HG03354 (cell line): ENCODE results near the gene SIGLEC14.
A peak's percentile ranks its signal among the peaks of the same experiment; 100 is the strongest.

Experiments
- ATAC-seq: cut with Tn5 transposase; IDR thresholded peaks from one replicate; pipeline ENCODE4 v1.9.1; 2021; ENCODE audit warnings: mild to moderate bottlenecking; ENCODE audit not compliant: unreplicated experiment, poor library complexity, severe bottlenecking

The SIGLEC14 gene

DNA sequence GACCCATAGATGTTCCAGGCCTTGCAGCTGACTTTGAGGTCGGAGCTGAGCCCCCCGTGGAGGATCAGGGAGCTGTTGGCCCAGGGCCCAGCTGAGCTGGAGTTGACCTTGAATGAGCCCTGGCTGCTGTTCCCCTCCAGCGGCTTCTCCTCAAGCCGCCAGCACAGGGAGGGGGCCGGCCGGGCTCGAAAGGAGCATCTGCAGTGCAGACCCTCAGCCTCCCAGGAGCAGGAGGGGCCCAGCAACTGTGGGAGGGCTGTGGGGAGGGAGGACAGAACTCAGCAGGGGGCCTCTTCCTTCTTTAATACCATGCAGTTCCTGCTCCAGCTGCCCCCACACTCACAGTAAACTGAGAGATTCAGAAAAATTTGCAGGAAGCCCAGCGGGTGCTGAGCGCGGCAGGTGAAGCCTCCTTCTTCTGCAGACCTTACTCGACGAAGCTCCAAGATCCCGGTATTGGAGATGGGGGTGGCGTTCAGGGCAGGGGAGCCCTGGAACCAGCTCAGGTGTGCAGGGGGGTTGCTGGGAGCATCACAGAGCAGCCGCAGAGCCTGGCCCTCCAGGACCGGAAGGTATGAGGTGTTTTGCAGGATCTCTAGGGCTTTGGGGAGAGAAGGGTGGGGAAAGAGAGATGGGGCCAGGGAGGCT lies 19.0 kb downstream of the SIGLEC14 start:
- no peak for ATAC-seq

DNA sequence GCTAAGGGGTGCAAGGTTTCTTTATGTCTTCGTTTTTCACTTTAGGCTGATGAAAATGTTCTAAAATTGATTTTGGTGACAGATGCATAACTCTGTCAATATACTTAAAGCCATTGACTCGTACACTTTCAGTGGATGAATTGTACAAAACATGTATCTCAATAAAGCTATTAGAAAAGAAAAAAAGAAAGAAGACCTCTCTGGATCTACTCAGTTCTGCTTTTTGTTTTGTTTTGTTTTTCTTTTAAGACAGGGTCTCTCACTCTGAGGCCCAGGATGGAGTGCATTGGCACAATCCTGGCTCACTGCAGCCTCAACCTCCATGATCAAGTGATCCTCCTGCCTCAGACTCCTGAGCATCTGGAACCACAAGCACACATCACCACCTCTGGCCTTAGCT lies 19.9 kb downstream of the SIGLEC14 start:
- ATAC-seq = no peak

GRCh38 chr19:51621178-51621577 lies 25.4 kb downstream of the SIGLEC14 start:
- ATAC-seq = no peak

DNA sequence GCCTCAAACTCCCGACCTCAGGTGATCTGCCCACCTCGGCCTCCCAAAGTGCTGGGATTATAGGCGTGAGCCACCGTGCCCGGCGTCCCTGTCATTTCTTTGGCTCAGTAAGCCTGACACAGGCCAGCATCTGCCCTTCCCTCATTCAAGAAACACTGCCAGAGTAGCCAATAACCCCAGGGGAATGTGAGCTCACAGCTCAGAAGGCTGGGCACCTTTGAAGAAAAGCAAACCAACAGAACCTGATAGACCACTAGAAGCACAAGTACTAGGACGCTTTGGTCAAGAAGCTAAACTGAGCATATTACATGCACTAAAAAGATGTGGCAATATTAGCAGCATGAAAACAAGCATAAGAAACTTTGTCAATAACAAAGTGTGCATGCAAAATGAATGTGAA lies 30.6 kb downstream of the SIGLEC14 start:
- ATAC-seq = no peak

- no peak for ATAC-seq
Measured at GRCh38 chr19:51614789-51615188, 31.8 kb downstream of the SIGLEC14 start.

GRCh38 chr19:51610576-51610975 lies 36.0 kb downstream of the SIGLEC14 start:
- ATAC-seq = no peak

DNA sequence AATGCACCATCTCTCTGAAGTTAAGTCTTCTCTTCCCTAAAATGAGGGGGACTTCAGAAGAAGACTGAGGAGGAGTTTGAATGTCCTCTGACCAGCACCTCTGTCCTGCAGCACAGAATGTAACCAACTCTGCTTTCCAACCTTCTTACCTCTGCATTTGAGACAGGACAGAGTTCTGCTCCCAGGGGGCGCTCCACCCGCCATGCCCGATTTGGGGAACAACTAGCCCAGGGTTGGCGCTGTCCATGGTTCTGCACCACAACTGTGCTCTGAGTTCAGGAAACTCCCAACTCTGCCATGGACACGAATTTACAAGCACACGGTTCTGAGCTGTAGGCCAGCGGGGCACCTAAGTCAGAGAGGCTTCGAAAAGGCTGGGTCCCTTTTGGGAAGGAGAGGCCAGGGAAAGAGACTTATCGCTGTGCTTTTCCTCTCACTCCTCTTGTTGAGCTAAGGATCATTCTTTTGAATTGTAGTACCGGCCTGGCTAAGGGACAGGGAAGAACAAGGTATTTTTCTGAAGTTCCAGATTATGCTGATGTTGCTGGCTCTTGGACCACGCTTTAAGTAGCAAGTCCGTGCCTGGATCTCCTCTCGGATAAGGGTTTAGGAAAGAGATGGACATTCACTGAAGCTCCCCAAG lies 38.6 kb downstream of the SIGLEC14 start:
- ATAC-seq = no peak

DNA sequence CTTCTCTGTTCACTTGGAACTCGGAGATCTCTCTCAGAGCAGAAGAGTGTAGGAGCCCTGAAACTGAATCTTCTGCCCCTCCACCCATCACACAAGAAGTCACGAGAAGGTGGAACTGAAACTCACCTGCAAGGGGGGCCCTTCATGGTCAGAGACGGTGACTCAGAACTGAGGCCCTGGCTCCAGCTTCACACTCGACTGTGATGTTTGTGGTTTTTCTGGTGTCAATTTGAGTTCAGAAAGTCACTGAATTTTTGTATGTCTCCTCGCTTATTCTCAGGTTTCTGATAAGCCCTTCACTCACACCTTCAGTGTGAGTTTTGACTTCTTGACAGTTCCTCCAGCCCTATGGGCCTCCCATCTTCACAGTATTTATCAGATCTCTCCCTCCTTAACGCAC lies 39.5 kb downstream of the SIGLEC14 start:
- peak; percentile 95 for ATAC-seq

DNA sequence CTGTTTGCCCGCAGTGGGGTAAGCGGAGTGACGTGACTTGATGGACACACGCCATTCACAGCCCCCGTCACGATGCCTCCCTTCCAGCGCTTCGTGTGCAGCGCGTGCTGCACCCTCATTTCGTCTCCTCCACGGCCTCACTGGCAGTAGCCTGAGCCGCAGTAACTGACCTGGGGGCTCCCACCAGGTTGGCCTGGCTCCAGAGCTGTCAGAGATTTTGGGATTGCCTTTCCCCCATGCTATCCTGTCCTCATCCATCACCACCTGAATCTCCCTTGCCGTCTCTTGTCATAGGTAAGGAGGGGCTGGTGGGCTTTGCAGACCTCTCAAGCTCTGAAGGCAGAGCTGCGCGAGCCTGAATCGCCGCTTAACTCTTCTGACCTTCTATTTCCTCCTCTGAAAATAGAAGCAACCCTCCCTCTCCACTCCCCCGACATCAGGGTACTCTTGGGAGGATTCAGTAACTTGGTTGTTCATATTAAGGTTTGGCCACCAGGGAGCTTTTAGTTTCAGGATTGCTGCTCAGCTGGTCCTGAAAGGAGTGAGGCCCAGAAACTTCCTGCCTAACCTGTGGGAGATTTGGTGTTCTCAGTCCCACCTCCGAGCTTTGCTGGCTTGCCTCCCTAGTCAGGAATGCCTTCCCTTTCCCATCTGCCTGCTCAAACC lies 44.3 kb downstream of the SIGLEC14 start:
- ATAC-seq = no peak

- no peak for ATAC-seq
Measured at GRCh38 chr19:51600940-51601580, 45.6 kb downstream of the SIGLEC14 start.

- no peak for ATAC-seq
Measured at GRCh38 chr19:51599084-51599483, 47.5 kb downstream of the SIGLEC14 start.

GRCh38 chr19:51598159-51598915 lies 48.3 kb downstream of the SIGLEC14 start:
- no peak for ATAC-seq

DNA sequence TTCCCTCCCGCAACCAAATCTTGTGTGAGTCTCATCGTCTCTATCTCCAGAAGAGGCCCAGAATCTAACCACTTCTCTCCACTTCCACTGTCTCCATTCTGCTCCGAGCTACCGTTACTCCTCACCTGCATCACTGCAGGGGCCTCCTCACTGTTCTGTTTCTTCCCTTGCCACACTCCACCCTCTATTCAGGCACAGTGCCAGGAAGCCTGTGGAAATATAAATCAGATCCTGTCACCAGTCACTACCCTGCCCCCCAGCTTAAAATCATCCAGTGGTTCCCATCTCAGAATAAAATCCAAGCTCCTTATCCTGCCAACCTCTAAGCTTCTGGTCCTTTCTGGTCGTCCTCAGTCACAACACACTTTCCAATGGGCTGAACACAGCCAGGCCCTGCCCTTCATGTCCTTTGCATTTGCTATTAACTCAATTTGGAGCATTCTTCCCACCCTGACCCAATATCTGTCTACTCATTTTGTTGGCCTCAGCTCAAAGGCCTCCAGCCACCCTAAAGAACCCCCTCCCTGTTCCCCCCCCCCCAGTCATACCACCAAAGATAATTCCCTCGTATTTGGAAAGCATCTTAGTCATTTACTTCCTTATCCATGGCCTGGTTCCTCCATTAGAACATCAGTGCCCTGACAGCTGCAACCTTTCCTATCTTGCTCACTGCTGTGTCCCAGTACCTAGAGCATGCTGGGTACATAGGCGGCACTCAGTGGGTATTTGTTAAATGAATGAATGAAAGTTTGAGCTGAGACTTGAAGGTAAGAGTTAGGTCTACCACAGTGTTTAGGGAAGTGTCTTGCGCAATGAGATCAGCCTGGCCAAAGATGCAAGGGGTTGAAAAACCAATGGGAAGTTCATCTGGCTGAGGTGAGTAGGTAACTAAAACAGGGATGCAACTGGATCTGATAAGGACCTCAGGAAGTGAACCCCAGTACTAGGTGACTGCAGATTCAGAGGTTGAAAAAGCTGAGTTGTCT lies 51.1 kb downstream of the SIGLEC14 start:
- no peak for ATAC-seq

- peak; percentile 7 for ATAC-seq
Measured at GRCh38 chr19:51594774-51595109, 51.9 kb downstream of the SIGLEC14 start.

GRCh38 chr19:51593969-51594773 lies 52.5 kb downstream of the SIGLEC14 start:
- peak; percentile 99 for ATAC-seq

- ATAC-seq = no peak
Measured at GRCh38 chr19:51593138-51593890, 53.3 kb downstream of the SIGLEC14 start.
